Caco-2 (cell line): ENCODE results near the gene COX7B2. TPM values are rescaled to one million over a fixed set of nuclear protein-coding genes. Genes with fewer than 3 reads are reported as not detected.
A peak's percentile ranks its signal among the peaks of the same experiment; 100 is the strongest.

Experiments used
- BruUV-seq: library from RNA; stranded (reverse); fragments of 400-500 nt; replicated peaks from 2 replicates; lab custom pipeline; 2021; lab: Mats Ljungman, UMichigan
- CTCF ChIA-PET: fragments of 300-600 bp; sonication (Branson Sonifier 250); formaldehyde crosslinking; loops from one replicate; lab custom pipeline; 2022; ENCODE audit warnings: antibody characterized with exemption; lab: Charles Lee
- POLR2A ChIA-PET: fragments of 300-600 bp; sonication (Branson Sonifier 250); formaldehyde crosslinking; loops from one replicate; lab custom pipeline; 2022; ENCODE audit warnings: antibody characterized with exemption; lab: Charles Lee
- DNase-seq, 2 experiments: peaks; one replicate each; pipeline versions ENCODE4 v3.0.0 to v3.0.0-alpha.2; 2020 to 2022
- H3K27me3 ChIP-seq: replicated peaks from 2 replicates; pipeline ENCODE4 v1.6.0; 2011; ENCODE audit warnings: low read length; ENCODE audit not compliant: control insufficient read depth, insufficient read depth
- H3K36me3 ChIP-seq: 2 replicates; pipeline ENCODE4 v1.5.1; 2011; ENCODE audit warnings: low read length; ENCODE audit not compliant: control insufficient read depth, insufficient read depth
- H3K4me1 ChIP-seq: fragments of 250-450 bp; sonication (Bioruptor Pico); 2 replicates; pipeline ENCODE4 v1.5.1; 2020; ENCODE audit warnings: mild to moderate bottlenecking
- H3K4me3 ChIP-seq: 2 replicates; pipeline ENCODE4 v1.5.1; 2011; ENCODE audit warnings: low read depth, mild to moderate bottlenecking, control low read depth, low read length
- H3K9me3 ChIP-seq: fragments of 250-450 bp; sonication (Bioruptor Pico); 2 replicates; pipeline ENCODE4 v1.5.1; 2020; ENCODE audit warnings: mild to moderate bottlenecking, moderate library complexity
- H3K27ac Mint-ChIP-seq: one replicate; pipeline ENCODE4 v1.8.0; 2022; ENCODE audit warnings: mixed read lengths; ENCODE audit not compliant: unreplicated experiment
- H3K27me3 Mint-ChIP-seq: one replicate; pipeline ENCODE4 v1.8.0; 2022; ENCODE audit warnings: mixed read lengths; ENCODE audit not compliant: insufficient read depth, unreplicated experiment
- H3K36me3 Mint-ChIP-seq: one replicate; pipeline ENCODE4 v1.8.0; 2022; ENCODE audit warnings: mild to moderate bottlenecking, mixed read lengths; ENCODE audit not compliant: insufficient read depth, unreplicated experiment
- H3K4me1 Mint-ChIP-seq: one replicate; pipeline ENCODE4 v1.8.0; 2022; ENCODE audit warnings: low read depth, mixed read lengths; ENCODE audit not compliant: unreplicated experiment
- H3K4me3 Mint-ChIP-seq: one replicate; pipeline ENCODE4 v1.8.0; 2022; ENCODE audit warnings: mild to moderate bottlenecking, moderate library complexity, mixed read lengths; ENCODE audit not compliant: unreplicated experiment
- H3K9me3 Mint-ChIP-seq: one replicate; pipeline ENCODE4 v1.8.0; 2022; ENCODE audit warnings: mixed read lengths; ENCODE audit not compliant: unreplicated experiment
- CTCF ChIP-seq, 2 experiments: fragments of 200-600 bp in 1 of 2; IDR thresholded peaks; 1 replicate in 1 of 2; 2 replicates in 1 of 2; pipeline versions ENCODE4 v1.5.1 to v1.8.0; 2011 to 2022; ENCODE audit warnings: antibody characterized with exemption in 1 of 2, control low read depth in 1 of 2, inconsistent platforms in 1 of 2, low read depth in 1 of 2, low read length in 1 of 2, mild to moderate bottlenecking in 1 of 2, moderate library complexity in 1 of 2; ENCODE audit not compliant: insufficient read depth in 1 of 2, severe bottlenecking in 1 of 2, unreplicated experiment in 1 of 2
- intact Hi-C: fragments of 100-400 bp; cut with micrococcal nuclease; formaldehyde crosslinking; loops from one replicate; pipeline ENCODE4 v1.10.0; 2022; ENCODE audit not compliant: unreplicated experiment
- total RNA-seq: library from RNA; stranded (reverse); gene quantifications from 2 replicates; pipeline ENCODE4 v1.2.3, GENCODE V29; 2022

COX7B2 gene
- total RNA-seq, 1 experiment from 2014 or later = not detected

- Mint-ChIP-seq H3K36me3 (peaks cover 12% of the 10 kb centered on the region), H3K27me3 (no peaks in the 10 kb centered on the region), H3K27ac (peak overlapping the region; percentile 74), H3K9me3 (peaks cover 24% of the 10 kb centered on the region), H3K4me3 (peak overlapping the region; percentile 36), H3K4me1 (peaks cover 23% of the 10 kb centered on the region)
- intact Hi-C loops = loop anchor here (1.0 to 5.0 kb wide), 10 partner anchors 20 to 629 kb away; no protein-coding TSS in a partner anchor
- Histone ChIP-seq H3K4me3 (no peak overlapping the region), H3K9me3 (peaks cover 32% of the 10 kb centered on the region), H3K4me1 (peaks cover 26% of the 10 kb centered on the region), H3K27me3 (no peaks in the 10 kb centered on the region), H3K36me3 (no peaks in the 10 kb centered on the region)
- DNase-seq = peak; percentile 93 to 96
- ChIA-PET CTCF (no interaction called here), POLR2A (no interaction called here)
- TF ChIP-seq CTCF (IDR thresholded peaks at IDR 0.05; ENCODE audit: insufficient read depth in 1 of 2, low read depth in 1 of 2, low read length in 1 of 2, severe bottlenecking in 1 of 2, unreplicated experiment in 1 of 2) = no peak
- no TSS peak for BruUV-seq
Measured at GRCh38 chr4:46793036-46793435, 116.0 kb downstream of the COX7B2 start.

- no TSS peak for BruUV-seq
- CTCF ChIA-PET = no interaction called here
Measured at GRCh38 chr4:46781434-46782092, 127.5 kb downstream of the COX7B2 start.

GRCh38 chr4:46765465-46765864 is 143.6 kb downstream of the COX7B2 start:
- Histone ChIP-seq H3K36me3 (no peaks in the 10 kb centered on the region), H3K9me3 (no peaks in the 10 kb centered on the region), H3K4me1 (no peaks in the 10 kb centered on the region), H3K27me3 (no peaks in the 10 kb centered on the region), H3K4me3 (no peak overlapping the region)
- Mint-ChIP-seq H3K4me1 (no peaks in the 10 kb centered on the region), H3K27ac (no peak overlapping the region), H3K9me3 (peaks cover 9% of the 10 kb centered on the region), H3K4me3 (no peak overlapping the region), H3K27me3 (no peaks in the 10 kb centered on the region), H3K36me3 (no peaks in the 10 kb centered on the region)
- no peak for DNase-seq
- CTCF ChIA-PET = no interaction called here
- intact Hi-C loops = no loop called here
- TF ChIP-seq CTCF (IDR thresholded peaks at IDR 0.05; ENCODE audit: insufficient read depth in 1 of 2, low read depth in 1 of 2, low read length in 1 of 2, severe bottlenecking in 1 of 2, unreplicated experiment in 1 of 2) = no peak
- BruUV-seq = no TSS peak
- POLR2A ChIA-PET = no interaction called here

More at GRCh38 chr4:46781434-46782092, 127.5 kb downstream of the COX7B2 start:
- Histone ChIP-seq H3K4me1 (peaks cover 11% of the 10 kb centered on the region), H3K4me3 (no peak overlapping the region), H3K9me3 (peaks cover 16% of the 10 kb centered on the region), H3K27me3 (no peaks in the 10 kb centered on the region), H3K36me3 (no peaks in the 10 kb centered on the region)
- no peak for DNase-seq
- H3K4me1 Mint-ChIP-seq = peaks cover 8% of the 10 kb centered on the region
- peaks cover 17% of the 10 kb centered on the region for H3K9me3 Mint-ChIP-seq
- H3K27ac Mint-ChIP-seq = no peak overlapping the region
- no peak overlapping the region for H3K4me3 Mint-ChIP-seq
- POLR2A ChIA-PET = no interaction called here
- no peaks in the 10 kb centered on the region for H3K36me3 Mint-ChIP-seq
- TF ChIP-seq CTCF (IDR thresholded peaks at IDR 0.05; ENCODE audit: insufficient read depth in 1 of 2, low read depth in 1 of 2, low read length in 1 of 2, severe bottlenecking in 1 of 2, unreplicated experiment in 1 of 2) = no peak
- no peaks in the 10 kb centered on the region for H3K27me3 Mint-ChIP-seq
- intact Hi-C loops = no loop called here
